KMS-11 (cell line): ENCODE results near the gene ID4.
A peak's percentile ranks its signal among the peaks of the same experiment; 100 is the strongest.
"Not testable (repeated sequence)": the region's sequence is repeated elsewhere in the genome, so short reads cannot be mapped to it uniquely, and the experiment has no call there.

ENCODE experiments used
- H2AFZ ChIP-seq: fragments of 200-600 bp; sonication (generic); 2 replicates; pipeline ENCODE4 v1.6.1; 2016; ENCODE audit warnings: antibody characterized with exemption, mixed run types, low read depth
- H3K27ac ChIP-seq: fragments of 200-600 bp; sonication (generic); 2 replicates; pipeline ENCODE4 v1.6.1; 2016; ENCODE audit warnings: mild to moderate bottlenecking, mixed run types
- H3K27me3 ChIP-seq: fragments of 200-600 bp; sonication (generic); 2 replicates; pipeline ENCODE4 v1.6.1; 2017; ENCODE audit warnings: mild to moderate bottlenecking, low read depth, mixed run types, moderate library complexity; ENCODE audit not compliant: insufficient read depth
- H3K36me3 ChIP-seq: fragments of 200-600 bp; sonication (generic); 2 replicates; pipeline ENCODE4 v1.6.1; 2017; ENCODE audit warnings: mild to moderate bottlenecking, mixed run types; ENCODE audit not compliant: insufficient read depth
- H3K4me1 ChIP-seq: fragments of 200-600 bp; sonication (generic); 2 replicates; pipeline ENCODE4 v1.6.1; 2016; ENCODE audit warnings: mild to moderate bottlenecking, low read depth, mixed run types; ENCODE audit not compliant: poor library complexity, severe bottlenecking
- H3K4me2 ChIP-seq: fragments of 200-600 bp; sonication (generic); 2 replicates; pipeline ENCODE4 v1.7.0; 2016; ENCODE audit warnings: mild to moderate bottlenecking, mixed run types
- H3K4me3 ChIP-seq: fragments of 200-600 bp; sonication (generic); IDR thresholded peaks from 2 replicates; pipeline ENCODE4 v1.6.1; 2017; ENCODE audit warnings: low read depth, low read length, mixed read lengths; ENCODE audit not compliant: insufficient read depth
- H3K79me2 ChIP-seq: fragments of 200-600 bp; sonication (generic); 2 replicates; pipeline ENCODE4 v1.6.1; 2016; ENCODE audit warnings: low read depth, mixed run types; ENCODE audit not compliant: insufficient read depth
- H3K9ac ChIP-seq: fragments of 200-600 bp; sonication (generic); 2 replicates; pipeline ENCODE4 v1.6.1; 2016; ENCODE audit warnings: mild to moderate bottlenecking, mixed run types
- H4K20me1 ChIP-seq: fragments of 200-600 bp; sonication (generic); 2 replicates; pipeline ENCODE4 v1.6.1; 2016; ENCODE audit warnings: mild to moderate bottlenecking, mixed run types; ENCODE audit not compliant: insufficient read depth
- TF ChIP-seq, protein P1 (sequence below): fragments of 200-600 bp; sonication (generic); conservative IDR thresholded peaks from 2 replicates; pipeline ENCODE4 v1.6.1; 2017; ENCODE audit warnings: low read depth, mild to moderate bottlenecking, antibody characterized with exemption, low read length, moderate library complexity, mixed read lengths

ID4 gene

DNA sequence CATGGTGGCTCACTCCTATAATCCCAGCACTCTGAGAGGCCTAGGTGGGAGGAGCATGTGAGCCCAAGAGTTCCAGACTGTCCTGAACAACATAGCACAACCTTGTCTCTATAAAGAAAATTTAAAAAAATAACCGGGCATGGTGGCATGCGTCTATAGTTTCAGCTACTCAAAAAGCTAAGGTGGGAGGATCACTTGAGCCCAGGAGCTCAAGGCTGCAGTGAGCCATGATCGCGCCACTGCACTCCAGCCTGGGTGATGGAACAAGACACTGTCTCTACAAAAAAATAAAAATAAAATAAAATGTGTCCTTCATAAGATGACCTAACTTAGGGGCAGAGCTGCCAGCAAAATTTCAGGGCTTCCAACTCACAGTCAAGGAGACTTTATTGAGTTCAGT lies 12.6 kb downstream of the ID4 start:
- Histone ChIP-seq H3K4me1 (no peaks in the 10 kb centered on the region), H3K4me3 (no peak overlapping the region), H3K27me3 (no peaks in the 10 kb centered on the region), H2AFZ (no peak overlapping the region), H3K27ac (no peak overlapping the region), H4K20me1 (no peaks in the 10 kb centered on the region), H3K79me2 (no peaks in the 10 kb centered on the region), H3K9ac (no peak overlapping the region), H3K4me2 (no peak overlapping the region), H3K36me3 (no peaks in the 10 kb centered on the region)
- TF ChIP-seq, protein P1, sequence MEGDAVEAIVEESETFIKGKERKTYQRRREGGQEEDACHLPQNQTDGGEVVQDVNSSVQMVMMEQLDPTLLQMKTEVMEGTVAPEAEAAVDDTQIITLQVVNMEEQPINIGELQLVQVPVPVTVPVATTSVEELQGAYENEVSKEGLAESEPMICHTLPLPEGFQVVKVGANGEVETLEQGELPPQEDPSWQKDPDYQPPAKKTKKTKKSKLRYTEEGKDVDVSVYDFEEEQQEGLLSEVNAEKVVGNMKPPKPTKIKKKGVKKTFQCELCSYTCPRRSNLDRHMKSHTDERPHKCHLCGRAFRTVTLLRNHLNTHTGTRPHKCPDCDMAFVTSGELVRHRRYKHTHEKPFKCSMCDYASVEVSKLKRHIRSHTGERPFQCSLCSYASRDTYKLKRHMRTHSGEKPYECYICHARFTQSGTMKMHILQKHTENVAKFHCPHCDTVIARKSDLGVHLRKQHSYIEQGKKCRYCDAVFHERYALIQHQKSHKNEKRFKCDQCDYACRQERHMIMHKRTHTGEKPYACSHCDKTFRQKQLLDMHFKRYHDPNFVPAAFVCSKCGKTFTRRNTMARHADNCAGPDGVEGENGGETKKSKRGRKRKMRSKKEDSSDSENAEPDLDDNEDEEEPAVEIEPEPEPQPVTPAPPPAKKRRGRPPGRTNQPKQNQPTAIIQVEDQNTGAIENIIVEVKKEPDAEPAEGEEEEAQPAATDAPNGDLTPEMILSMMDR = no peak

GRCh38 chr6:19851241-19852089 lies 14.3 kb downstream of the ID4 start:
- TF ChIP-seq, protein P1 = peak; percentile 81
- H3K79me2 ChIP-seq = no peaks in the 10 kb centered on the region
- no peak overlapping the region for H2AFZ ChIP-seq
- no peak overlapping the region for H3K4me3 ChIP-seq
- no peaks in the 10 kb centered on the region for H3K36me3 ChIP-seq
- H3K27ac ChIP-seq = no peak overlapping the region
- no peaks in the 10 kb centered on the region for H3K27me3 ChIP-seq
- H3K9ac ChIP-seq = no peak overlapping the region
- H4K20me1 ChIP-seq = no peaks in the 10 kb centered on the region
- no peaks in the 10 kb centered on the region for H3K4me1 ChIP-seq
- H3K4me2 ChIP-seq = no peak overlapping the region

DNA sequence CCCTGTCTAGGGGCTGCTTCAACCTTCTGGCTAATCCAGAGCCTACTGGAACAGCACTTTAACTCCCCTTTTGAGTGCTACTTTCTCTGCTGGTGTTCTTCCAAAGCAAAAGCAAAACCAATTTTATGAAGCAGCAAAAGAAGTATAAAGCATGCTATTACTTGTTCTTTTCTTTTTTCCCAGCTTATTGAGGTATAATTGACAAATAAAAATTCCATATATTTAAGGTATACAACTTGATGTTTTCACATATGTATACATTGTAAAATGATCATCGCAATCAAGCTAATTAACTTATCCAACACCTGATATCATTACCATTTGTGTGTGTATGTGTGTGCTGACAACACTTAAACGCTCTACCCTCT lies 14.9 kb downstream of the ID4 start:
- Histone ChIP-seq H3K4me2 (no peak overlapping the region), H3K4me1 (no peaks in the 10 kb centered on the region), H3K36me3 (no peaks in the 10 kb centered on the region), H2AFZ (no peak overlapping the region), H3K79me2 (no peaks in the 10 kb centered on the region), H3K27me3 (no peaks in the 10 kb centered on the region), H3K27ac (no peak overlapping the region), H4K20me1 (no peaks in the 10 kb centered on the region), H3K4me3 (no peak overlapping the region), H3K9ac (no peak overlapping the region)
- TF ChIP-seq, protein P1 = peak; percentile 11; the same call in 1 of the 2 replicates

GRCh38 chr6:19852927-19853326 lies 15.8 kb downstream of the ID4 start:
- H2AFZ ChIP-seq = no peak overlapping the region
- H3K4me1 ChIP-seq = no peaks in the 10 kb centered on the region
- TF ChIP-seq, protein P1 = no peak
- H3K36me3 ChIP-seq = no peaks in the 10 kb centered on the region
- no peaks in the 10 kb centered on the region for H4K20me1 ChIP-seq
- no peaks in the 10 kb centered on the region for H3K79me2 ChIP-seq
- H3K4me3 ChIP-seq = no peak overlapping the region
- H3K27me3 ChIP-seq = no peaks in the 10 kb centered on the region
- no peak overlapping the region for H3K27ac ChIP-seq
- H3K9ac ChIP-seq = no peak overlapping the region
- H3K4me2 ChIP-seq = no peak overlapping the region

DNA sequence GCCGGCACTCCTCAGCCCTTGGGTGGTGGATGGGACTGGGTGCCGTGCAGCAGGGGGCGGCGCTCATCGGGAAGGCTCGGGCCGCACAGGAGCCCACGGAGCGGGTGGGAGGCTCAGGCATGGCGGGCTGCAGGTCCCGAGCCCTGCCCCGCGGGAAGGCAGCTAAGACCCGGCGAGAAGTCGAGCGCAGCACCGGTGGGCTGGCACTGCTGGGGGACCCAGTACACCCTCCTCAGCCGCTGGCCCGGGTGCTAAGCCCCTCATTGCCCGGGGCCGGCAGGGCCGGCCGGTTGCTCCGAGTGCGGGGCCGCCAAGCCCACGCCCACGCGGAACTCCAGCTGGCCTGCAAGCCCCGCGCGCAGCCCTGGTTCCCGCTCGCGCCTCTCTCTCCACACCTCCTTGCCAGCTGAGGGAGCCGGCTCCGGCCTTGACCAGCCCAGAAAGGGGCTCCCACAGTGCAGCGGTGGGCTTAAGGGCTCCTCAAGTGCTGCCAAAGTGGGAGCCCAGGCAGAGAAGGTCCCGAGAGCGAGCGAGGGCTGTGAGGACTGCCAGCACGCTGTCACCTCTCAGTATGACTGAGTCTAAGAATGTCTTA lies 17.3 kb downstream of the ID4 start:
- not testable (repeated sequence) for H3K36me3 ChIP-seq, H3K9ac ChIP-seq, H3K4me1 ChIP-seq, H3K4me3 ChIP-seq, H3K4me2 ChIP-seq, H3K79me2 ChIP-seq, H4K20me1 ChIP-seq, H2AFZ ChIP-seq, H3K27me3 ChIP-seq, H3K27ac ChIP-seq
